GM06990 (cell line): ENCODE measurements around the gene GRAMD2B.

ENCODE experiments used
- DNase-seq: peaks from one replicate; pipeline ENCODE4 v3.0.0-alpha.2; 2011; ENCODE audit not compliant: insufficient read length; ENCODE audit errors: extremely low read depth
- H3K27me3 ChIP-seq: replicated peaks from 2 replicates; pipeline ENCODE4 v1.6.0; 2011; ENCODE audit warnings: low read length; ENCODE audit not compliant: control insufficient read depth, insufficient read depth
- H3K36me3 ChIP-seq: 2 replicates; pipeline ENCODE4 v1.5.1; 2011; ENCODE audit warnings: low read length; ENCODE audit not compliant: control insufficient read depth, insufficient read depth
- H3K4me3 ChIP-seq: replicated peaks from 2 replicates; pipeline ENCODE4 v1.5.1; 2011; ENCODE audit warnings: low read depth, mild to moderate bottlenecking, control low read depth, low read length
- CTCF ChIP-seq: IDR thresholded peaks from 2 replicates; pipeline ENCODE4 v1.5.1; 2011; ENCODE audit warnings: low read length, control low read depth, mild to moderate bottlenecking, inconsistent platforms; ENCODE audit not compliant: insufficient read depth, poor library complexity, severe bottlenecking

The GRAMD2B gene

GRCh38 chr5:126414874-126415502 is 8.2 kb upstream of the GRAMD2B start:
- no peaks in the 10 kb centered on the region for H3K27me3 ChIP-seq
- H3K36me3 ChIP-seq = no peaks in the 10 kb centered on the region
- no peak for TF ChIP-seq CTCF
- no peak for DNase-seq
- no peak overlapping the region for H3K4me3 ChIP-seq

- DNase-seq = no peak
- no peaks in the 10 kb centered on the region for H3K27me3 ChIP-seq
- H3K4me3 ChIP-seq = no peak overlapping the region
- no peak for TF ChIP-seq CTCF
- no peaks in the 10 kb centered on the region for H3K36me3 ChIP-seq
Measured at GRCh38 chr5:126415789-126416188, 7.4 kb upstream of the GRAMD2B start.

DNA sequence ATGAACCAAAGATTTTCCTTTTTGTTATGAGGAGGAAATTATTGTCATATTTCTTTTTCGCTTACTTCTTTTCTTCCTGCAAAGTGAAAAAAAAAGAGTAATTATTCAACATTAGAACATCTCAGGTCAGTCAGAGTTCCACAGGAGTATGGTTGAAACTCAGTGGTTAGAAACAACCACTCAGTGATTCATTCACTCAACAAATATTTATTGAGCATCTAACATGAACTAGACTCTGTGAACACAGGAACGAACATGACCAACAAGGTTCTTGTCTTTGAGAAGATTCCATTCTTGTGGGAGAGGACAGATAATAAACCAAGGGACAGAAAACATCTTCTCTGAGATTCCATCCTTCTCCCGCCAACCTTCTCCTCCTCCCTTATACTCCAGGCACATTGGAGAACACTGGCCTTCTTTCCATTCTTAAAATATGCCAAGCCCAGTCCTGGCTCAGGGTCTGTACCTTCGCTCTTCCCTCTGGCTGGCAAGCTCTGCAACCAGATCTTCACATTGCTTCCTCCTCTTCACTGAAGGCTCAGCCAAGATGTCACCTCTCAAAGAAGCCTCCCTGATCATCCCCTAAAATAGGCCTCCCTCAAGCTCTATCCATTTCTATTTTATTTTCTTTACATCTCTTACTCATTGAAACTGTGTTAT is 6.8 kb upstream of the GRAMD2B start:
- no peak for TF ChIP-seq CTCF
- H3K36me3 ChIP-seq = no peaks in the 10 kb centered on the region
- no peaks in the 10 kb centered on the region for H3K27me3 ChIP-seq
- DNase-seq = no peak
- no peak overlapping the region for H3K4me3 ChIP-seq

DNA sequence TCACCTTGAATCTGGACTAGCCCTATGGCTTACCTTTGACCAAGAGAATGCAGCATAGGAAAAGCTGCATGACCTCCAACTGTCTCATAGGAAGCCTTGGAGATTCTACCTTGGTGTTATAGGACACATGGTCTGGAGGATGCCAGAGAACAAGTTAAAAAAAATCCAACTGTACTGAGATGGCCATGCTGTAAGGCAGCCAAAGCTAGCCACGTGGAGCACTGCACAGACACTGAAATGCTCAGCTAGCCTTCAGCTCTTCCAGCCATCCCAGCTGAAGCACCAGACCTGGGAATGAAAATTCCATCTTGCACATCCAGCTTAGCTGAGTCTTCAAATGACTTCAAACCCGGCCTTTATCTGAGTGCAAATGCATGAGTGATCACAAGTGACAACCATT is 6.0 kb upstream of the GRAMD2B start:
- no peaks in the 10 kb centered on the region for H3K27me3 ChIP-seq

GRCh38 chr5:126419102-126419501 is 4.1 kb upstream of the GRAMD2B start:
- TF ChIP-seq CTCF = no peak
- H3K36me3 ChIP-seq = no peaks in the 10 kb centered on the region
- no peaks in the 10 kb centered on the region for H3K27me3 ChIP-seq
- no peak overlapping the region for H3K4me3 ChIP-seq
- DNase-seq = no peak

More for the DNA sequence above, 6.0 kb upstream of the GRAMD2B start:
- H3K4me3 ChIP-seq = no peak overlapping the region
- no peak for TF ChIP-seq CTCF
- H3K36me3 ChIP-seq = no peaks in the 10 kb centered on the region
- no peak for DNase-seq

GRCh38 chr5:126428421-126428820 is 5.2 kb downstream of the GRAMD2B start:
- H3K36me3 ChIP-seq = no peaks in the 10 kb centered on the region
- DNase-seq = no peak
- no peak for TF ChIP-seq CTCF
- no peaks in the 10 kb centered on the region for H3K27me3 ChIP-seq
- no peak overlapping the region for H3K4me3 ChIP-seq
